SJSA1 (cell line): Measurements from ENCODE around the gene OR10H2. TPM values are rescaled to one million over a fixed set of nuclear protein-coding genes. Genes with fewer than 3 reads are reported as not detected.

Source experiments
- total RNA-seq: library from RNA; depleted of rRNA; stranded (reverse); fragments of >200 nt; shearing (Covaris generic); gene quantifications from 2 replicates; pipeline ENCODE4 v1.2.3, GENCODE V29; 2014; rRNA removed

OR10H2 gene
- total RNA-seq, 1 experiment from 2014 or later: not detected

Other genes starting within 250 kb of the OR10H2 start
- not detected in 2 replicates for gene PGLYRP2, start 248.5 kb upstream of the OR10H2 start, total RNA-seq
- gene CYP4F22, start 219.5 kb upstream of the OR10H2 start, total RNA-seq: not detected in 2 replicates
- gene CYP4F8, start 112.8 kb upstream of the OR10H2 start, total RNA-seq: not detected in 2 replicates
- gene CYP4F3, start 87.1 kb upstream of the OR10H2 start, total RNA-seq: not detected in 2 replicates
- not detected in 2 replicates for gene CYP4F12, start 54.9 kb upstream of the OR10H2 start, total RNA-seq
- not detected in 2 replicates for gene OR10H3, start 10.0 kb downstream of the OR10H2 start, total RNA-seq
- not detected in 2 replicates for gene OR10H5, start 59.6 kb downstream of the OR10H2 start, total RNA-seq
- gene OR10H1, start 87.6 kb downstream of the OR10H2 start, total RNA-seq: not detected in 2 replicates
- gene CYP4F2, start 170.1 kb downstream of the OR10H2 start, total RNA-seq: not detected in 2 replicates
- not detected in 2 replicates for gene CYP4F11, start 206.5 kb downstream of the OR10H2 start, total RNA-seq
- gene OR10H4, start 221.0 kb downstream of the OR10H2 start, total RNA-seq: not detected in 2 replicates